Aortic smooth muscle cell (primary cell): ENCODE measurements around the gene SMAD5. TPM values are rescaled to one million over a fixed set of nuclear protein-coding genes. Genes with fewer than 3 reads are reported as not detected.

Experiments used
- total RNA-seq: library from RNA; depleted of rRNA; stranded (reverse); fragments of >200 nt; gene quantifications from 2 replicates; pipeline ENCODE4 v1.2.3, GENCODE V29; 2014

The SMAD5 gene
- 38.8 and 40.2 TPM in 2 replicates for total RNA-seq

DNA sequence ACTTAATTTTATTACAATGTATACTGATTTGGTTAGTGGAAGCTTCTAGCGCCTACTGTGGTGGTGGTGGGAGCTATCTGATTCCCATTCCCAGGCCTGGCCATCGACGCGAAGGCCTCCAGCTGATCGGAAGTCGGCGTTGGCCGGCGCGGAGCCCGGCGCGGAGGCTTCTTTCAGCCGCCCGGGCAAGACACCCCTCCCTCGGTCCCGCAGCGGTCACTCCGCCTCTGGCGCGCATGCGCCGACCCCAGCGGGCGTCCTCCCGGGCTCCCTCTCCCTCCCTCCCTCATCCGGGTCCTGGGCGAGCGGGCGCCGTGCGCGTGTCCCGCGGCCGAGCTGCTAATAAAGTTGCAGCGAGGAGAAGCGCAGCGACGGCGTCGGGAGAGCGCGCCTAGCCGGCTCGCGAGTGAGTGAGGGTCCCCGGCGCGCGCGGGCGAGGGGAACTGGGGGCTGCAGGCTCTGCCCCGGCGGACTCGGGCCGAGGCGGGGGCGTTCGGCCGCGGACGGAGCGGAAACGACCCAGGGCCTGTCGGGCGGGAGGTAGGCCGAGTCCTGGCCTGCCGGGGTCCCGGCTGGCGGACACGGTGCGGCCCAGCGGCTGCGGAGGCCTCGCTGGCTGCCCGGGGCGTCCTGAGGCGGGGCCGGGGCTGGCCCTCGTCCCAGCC, at the start of gene SMAD5:
Gene SMAD5 (plus strand): TSS at position 289 of the 665 bp plus-strand sequence. CDS start 20,916 bp downstream, outside the sequence.

DNA sequence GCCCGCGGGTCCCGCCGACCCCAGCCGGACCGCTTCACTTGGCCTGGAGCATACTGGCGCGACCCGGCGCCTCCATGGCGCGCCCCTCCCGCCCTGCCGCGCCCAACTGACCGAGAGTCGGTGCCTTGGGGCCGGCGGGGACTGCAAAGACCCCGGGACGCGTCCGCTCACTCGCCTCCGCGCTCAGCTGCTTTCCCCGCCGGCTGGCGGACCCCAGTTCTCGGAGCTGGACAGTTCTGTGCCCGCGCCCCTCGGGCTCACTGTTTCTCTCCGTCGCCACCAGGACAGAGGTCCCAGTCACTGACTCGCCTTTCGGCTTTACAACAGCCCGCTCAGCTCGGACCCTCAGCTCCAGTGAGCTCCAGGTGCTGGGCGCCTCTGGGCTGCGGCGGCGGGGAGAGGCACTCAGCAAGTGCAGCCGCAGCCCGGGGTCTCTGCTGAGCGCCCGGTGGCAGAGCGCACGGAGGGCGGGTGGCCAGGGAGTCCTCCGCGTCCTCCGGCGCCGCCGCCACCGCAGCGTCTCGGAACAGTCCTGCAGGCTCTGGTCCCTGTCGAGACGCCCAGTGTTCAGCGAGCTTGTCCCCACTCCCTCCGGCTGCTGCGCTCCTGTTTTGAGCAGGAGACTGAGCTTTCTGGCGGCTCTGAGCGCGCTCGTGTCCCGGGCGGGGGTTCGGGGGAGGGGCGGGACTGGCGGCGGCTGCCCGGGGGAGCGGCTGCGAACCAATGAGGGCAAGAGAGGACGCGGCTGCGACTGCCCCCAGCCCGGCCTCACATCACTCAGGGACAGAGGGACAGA, 60.1 kb downstream of the SMAD5 start, which contains the start of gene SMIM32:
Gene SMIM32 (minus strand): TSS at position 637 of the 796 bp plus-strand sequence. CDS start 638 bp downstream, outside the sequence.

Other genes with a start within 250 kb of the SMAD5 start
- gene IL9, start 237.0 kb upstream of the SMAD5 start, total RNA-seq: not detected in 2 replicates
- gene LECT2, start 177.9 kb upstream of the SMAD5 start, total RNA-seq: not detected in 2 replicates
- gene TGFBI, start 103.9 kb upstream of the SMAD5 start, total RNA-seq: 483 and 730 TPM in 2 replicates
- not detected in 2 replicates for gene SMIM32, start 60.3 kb downstream of the SMAD5 start, total RNA-seq
- gene TRPC7, start 232.7 kb downstream of the SMAD5 start, total RNA-seq: not detected in 2 replicates